AG09319 (cell line): Measurements from ENCODE around the gene RNASE4.
"Not testable (repeated sequence)": the region's sequence is repeated elsewhere in the genome, so short reads cannot be mapped to it uniquely, and the experiment has no call there.

Experiments
- DNase-seq: peaks from one replicate; pipeline ENCODE4 v3.0.0-alpha.2; 2010; ENCODE audit warnings: low read depth; ENCODE audit errors: extremely low read depth
- TF ChIP-seq, protein P1 (sequence below): IDR thresholded peaks from 2 replicates; pipeline ENCODE4 v1.5.1; 2011; ENCODE audit warnings: low read depth, mild to moderate bottlenecking, inconsistent platforms, low read length, moderate library complexity

Gene RNASE4, protein sequence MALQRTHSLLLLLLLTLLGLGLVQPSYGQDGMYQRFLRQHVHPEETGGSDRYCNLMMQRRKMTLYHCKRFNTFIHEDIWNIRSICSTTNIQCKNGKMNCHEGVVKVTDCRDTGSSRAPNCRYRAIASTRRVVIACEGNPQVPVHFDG

DNA sequence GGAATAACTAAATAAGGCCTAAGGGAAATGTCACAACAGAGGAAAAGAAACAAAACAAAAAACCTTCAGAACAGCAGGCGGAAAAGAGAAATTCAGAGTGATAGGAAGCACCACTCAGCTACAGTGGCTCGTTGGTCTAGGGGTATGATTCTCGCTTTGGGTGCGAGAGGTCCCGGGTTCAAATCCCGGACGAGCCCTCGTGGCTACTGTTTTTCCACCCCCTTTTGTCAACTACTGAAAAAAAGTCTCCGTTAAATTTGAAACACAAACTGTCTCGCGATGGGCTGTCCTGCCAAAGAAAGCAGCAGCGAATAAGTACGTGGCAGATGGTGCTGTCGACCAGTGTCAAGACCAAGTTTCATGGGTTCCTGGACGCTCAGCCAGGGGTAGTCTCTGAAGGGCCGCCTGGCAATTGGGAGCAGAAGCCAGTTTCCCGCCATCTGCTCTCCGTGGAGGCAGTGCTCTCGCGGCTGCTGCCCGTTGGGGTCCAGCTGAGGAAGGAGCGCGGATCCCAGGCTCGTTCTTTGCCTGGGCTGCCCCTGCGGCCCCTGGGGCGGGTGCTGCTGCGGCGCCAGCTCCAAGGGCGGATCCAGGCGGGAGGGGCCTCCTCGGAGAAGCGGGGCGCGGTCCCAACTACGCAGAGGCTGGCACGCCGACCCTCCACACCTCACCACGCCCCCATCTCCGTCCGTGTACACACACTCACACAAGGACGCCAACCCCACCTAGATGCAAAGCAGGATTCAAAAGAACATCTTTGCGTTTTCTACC lies at the start of gene RNASE4:
Gene RNASE4, plus strand, starts transcription at position 670 of the 771 bp plus-strand sequence. CDS start 14,812 bp downstream, outside the sequence.
- TF ChIP-seq, protein P1, sequence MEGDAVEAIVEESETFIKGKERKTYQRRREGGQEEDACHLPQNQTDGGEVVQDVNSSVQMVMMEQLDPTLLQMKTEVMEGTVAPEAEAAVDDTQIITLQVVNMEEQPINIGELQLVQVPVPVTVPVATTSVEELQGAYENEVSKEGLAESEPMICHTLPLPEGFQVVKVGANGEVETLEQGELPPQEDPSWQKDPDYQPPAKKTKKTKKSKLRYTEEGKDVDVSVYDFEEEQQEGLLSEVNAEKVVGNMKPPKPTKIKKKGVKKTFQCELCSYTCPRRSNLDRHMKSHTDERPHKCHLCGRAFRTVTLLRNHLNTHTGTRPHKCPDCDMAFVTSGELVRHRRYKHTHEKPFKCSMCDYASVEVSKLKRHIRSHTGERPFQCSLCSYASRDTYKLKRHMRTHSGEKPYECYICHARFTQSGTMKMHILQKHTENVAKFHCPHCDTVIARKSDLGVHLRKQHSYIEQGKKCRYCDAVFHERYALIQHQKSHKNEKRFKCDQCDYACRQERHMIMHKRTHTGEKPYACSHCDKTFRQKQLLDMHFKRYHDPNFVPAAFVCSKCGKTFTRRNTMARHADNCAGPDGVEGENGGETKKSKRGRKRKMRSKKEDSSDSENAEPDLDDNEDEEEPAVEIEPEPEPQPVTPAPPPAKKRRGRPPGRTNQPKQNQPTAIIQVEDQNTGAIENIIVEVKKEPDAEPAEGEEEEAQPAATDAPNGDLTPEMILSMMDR = no peak
- DNase-seq = no peak

DNA sequence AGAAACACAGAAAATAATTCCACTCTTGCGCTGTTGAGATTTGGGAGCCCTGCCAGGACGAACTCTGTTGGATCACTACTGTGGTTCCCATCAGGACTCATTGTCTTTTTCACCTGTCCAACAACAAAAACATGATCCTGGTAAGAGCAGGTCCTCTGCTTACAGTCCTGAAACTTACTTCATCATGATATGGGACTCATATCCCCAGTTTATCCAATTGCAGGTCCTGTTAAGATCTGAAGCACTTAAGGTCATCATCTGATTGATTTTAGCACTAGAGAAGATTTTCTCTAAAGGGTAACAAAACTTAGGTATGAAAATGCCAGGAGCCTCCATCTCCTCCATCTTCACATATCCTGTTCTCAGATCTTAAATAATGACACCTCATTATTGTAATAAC lies 42.8 kb upstream of the RNASE4 start, which contains the start of gene OR6S1:
Gene OR6S1, minus strand, starts transcription at position 101 of the 400 bp plus-strand sequence. Its CDS starts 0 bp downstream, at position 101.
- DNase-seq = no peak
- TF ChIP-seq, protein P1 = no peak

DNA sequence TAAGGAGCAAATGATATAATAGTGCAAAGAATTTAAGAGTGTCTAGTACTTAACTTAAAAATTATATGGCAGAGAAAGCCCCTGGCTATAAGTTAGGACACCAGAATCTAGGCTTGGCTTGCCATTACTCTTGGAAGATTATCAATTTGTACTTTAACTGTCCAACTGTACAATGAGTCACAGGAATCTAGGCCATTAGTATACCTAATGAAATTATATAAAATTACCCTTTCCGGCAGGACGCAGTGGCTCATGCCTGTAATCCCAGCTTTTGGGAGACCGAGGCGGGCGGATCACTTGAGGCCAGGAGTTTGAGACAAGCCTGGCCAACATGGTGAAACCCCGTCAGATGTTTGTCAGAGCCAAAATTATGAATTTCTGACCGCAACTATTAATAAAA lies 42.2 kb upstream of the RNASE4 start:
- TF ChIP-seq, protein P1 = no peak
- DNase-seq = no peak

DNA sequence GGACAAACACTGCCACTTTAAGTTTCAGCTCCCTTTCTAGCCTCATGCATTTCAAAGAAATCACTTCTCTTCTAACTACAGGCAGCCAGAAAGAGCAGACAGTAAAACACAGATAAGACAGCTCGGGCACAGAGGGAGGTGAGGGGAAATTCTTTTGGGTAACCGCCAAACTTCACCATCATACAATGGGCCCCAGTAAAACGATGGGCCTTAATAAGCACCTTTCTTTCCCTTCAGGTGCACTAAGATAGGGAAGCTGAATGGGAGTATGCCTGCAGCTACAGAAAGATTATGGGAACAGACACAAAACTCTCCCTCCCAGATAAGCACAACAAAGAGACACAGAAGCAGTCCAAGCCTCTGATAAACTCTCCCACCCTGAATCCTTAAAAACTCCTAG lies 41.6 kb upstream of the RNASE4 start:
- not testable (repeated sequence) for DNase-seq

DNA sequence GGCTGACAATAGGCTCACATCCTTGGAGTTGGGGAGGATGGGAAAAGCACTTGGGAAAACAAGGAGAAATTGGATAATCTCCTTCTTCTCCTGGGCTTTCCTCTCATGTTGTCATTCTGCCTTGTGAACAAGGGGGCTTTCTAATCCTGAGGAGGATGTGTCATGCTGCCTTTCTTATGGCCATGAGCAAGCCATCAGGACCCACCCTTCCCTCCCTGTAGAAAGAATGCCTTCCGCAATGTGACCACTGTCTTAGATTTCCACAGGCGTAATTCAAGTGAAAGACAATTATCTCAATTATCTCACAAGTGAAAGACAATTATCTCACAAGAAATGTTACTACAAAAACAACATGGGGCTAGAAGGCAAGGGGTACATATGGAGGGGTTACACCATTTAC lies 39.8 kb upstream of the RNASE4 start:
- no peak for DNase-seq
- TF ChIP-seq, protein P1 = no peak

DNA sequence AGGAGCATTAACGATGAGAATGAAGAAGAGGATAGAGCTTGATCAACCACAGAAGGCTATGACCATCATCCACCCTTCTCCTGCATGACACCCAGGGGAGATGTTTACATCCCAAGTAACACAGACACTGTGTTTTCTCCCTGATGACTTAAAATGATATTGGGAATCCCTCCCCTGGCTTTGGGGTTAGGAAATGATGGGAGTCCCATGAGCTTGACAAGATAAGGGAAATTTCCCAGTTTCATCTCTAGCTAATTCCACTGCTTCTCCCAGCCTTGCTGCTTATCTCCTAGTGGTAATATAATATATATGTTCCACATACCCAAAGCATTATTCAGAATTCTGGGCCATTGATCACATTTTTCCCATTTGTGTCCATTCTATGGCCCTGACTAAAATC lies 38.9 kb upstream of the RNASE4 start:
- TF ChIP-seq, protein P1 = no peak
- no peak for DNase-seq

DNA sequence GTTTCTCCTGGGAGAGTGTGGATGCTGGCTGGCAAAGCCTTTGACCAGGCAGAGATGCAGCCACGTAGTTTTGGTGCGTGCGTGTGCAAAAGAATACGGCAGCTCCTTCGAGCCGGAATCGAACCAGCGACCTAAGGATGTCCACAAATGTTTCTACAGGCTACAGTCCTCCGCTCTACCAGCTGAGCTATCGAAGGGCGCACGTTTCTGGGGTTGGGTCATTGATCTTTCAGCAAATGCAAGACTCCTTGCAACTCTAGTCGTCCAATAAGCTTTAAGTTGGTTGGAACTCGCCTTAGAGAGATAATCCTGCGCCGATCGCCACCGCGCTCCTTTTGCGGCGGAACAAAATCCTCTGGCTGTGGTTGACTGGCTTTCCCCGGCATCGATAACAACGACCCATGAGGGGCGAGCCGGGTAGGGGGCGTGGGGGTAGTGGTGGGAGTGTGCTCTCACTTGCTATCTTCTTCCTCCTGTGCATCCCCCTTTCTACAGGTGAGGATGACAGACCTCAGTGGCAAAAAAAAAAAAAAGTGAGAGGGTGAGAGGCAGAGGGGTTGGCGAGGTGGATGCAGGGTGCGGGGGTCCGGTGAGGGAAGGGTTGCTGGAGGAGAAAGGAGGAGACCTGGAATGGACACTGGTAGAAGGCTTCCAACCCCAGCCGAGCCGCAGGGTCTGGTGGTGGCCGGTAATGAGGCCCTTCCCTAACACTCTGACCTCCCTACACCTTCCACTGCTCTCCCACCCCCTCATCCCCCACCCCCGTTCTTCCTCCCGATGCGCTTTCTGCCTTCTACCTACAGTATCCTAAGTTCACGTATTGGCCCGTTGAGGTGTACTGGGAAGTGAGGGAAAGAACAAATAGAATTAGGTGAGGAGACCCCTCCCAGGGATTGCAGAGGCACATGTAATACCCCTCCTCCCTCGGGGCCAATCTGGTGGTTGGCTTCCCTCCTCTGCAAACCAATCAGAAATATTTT lies 31.1 kb upstream of the RNASE4 start:
- TF ChIP-seq, protein P1 = no peak

More for the DNA sequence above, 31.1 kb upstream of the RNASE4 start:
- DNase-seq = peak; percentile 56
